ENCODE results near the gene GPC6.
A peak's percentile ranks its signal among the peaks of the same experiment; 100 is the strongest.

Gene GPC6

GRCh38 chr13:93875547-93875946 lies 648.9 kb downstream of the GPC6 start:
- no peak for DNase-seq

DNA sequence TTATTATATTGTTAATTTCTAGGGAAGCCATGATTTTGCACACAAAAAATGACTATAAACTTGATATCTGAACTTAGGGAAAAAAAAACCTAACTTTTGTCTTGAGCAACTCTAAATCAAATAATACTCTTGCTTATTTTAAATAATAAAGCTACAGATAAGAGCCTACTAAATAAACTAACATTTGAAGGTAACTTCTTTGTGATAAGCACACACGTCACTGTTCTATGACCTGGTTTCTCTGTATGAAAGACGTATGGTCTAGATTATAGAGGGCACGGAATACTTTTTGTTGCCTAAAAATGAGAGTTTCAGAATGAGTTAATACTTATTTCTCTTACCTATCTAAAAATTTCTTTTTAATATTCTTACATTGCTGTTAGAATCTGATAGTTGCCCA lies 649.6 kb downstream of the GPC6 start:
- no peak for DNase-seq

GRCh38 chr13:93878675-93879074 lies 652.1 kb downstream of the GPC6 start:
- DNase-seq, result no peak

GRCh38 chr13:93881411-93881810 lies 654.8 kb downstream of the GPC6 start:
- no peak for DNase-seq

DNA sequence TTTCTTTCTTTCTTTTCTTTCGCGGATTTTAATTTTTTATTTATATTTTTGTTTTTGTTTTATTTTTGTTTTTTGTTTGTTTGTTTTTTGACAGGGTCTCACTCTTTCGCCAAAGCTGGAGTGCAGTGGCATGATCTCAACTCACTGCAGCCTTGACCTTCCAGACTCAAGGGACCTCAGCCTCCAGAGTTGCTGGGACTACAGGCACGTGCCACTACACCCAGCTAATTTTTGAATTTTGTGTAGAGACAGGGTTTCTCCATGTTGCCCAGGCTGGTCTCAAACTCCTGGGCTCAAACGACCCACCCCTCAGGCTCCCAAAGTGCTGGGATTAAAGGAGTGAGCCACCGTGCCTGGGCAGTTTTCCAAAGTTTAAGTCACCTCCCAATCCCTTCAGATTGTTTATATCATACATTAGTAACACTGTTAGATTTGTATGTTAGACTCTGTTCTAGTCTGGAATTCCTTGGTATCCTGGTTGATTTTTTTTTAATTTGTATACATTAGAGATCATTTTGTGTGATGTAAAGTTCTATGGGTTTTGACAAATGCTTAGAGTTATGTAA lies 655.6 kb downstream of the GPC6 start:
- DNase-seq, result no peak

DNA sequence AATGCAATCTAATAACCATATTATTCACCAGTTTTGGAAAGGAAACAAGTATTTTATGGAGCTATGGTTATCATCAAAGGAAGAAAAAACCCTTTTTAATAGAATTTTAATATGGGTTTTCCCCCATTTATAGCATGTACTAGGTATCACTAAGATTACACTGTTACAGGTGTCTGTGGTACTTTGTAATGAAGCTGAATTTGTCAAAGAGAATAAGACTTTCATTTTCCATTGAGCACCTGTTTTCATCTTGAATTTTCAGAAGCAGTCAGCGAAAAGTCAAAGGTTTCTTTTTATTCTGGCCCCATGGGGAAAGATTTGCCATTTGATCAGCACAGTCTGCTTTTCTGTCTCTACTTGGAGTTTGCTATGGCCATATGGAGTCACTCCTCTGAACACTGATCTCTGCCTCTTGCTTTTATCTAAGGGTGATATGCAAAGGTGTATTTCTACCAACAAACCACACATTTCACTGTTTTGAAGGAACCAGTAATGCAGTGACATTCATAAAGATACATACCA lies 662.9 kb downstream of the GPC6 start:
- DNase-seq, result no peak

DNA sequence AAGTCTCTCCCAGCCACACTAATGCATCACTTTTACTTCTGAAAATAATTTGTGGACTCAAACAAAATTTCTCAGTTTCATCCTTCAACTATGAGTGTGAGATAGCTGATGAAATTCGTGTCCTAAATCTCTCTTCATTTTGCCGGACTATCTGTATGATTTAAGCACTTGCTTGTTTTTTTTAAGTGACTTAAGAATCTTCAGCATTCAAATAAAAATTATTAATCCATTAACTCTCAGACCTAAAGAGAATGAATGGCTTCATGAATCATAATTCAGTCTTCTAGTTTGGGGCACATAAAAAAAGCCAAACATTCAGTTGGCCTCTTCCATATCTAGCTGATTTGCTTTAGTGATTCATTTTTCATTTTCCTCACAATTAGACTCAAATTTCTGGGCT lies 673.4 kb downstream of the GPC6 start:
- DNase-seq, result no peak

DNA sequence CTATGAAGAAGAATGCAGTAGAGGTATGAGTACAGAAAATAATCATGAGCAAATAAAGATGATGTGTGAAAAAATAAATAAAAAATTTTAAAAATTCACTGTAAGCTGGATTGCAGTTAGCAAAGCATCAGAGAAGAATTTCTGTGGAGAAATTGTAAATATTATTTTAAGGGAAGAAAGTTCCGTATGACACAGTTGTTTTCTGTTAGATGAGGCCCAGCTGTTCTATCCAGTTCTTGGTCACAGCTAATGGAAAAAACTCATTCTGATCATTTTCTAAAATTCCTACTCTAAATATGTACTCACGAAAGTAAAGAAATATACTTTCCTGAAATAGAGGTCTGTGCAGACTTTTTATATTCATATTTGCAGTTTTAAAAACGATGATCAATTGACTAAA lies 674.1 kb downstream of the GPC6 start:
- no peak for DNase-seq

- DNase-seq, result no peak
Observed at GRCh38 chr13:93903909-93904308, 677.3 kb downstream of the GPC6 start.

- no peak for DNase-seq
Observed at GRCh38 chr13:93915269-93915809, 688.7 kb downstream of the GPC6 start.

DNA sequence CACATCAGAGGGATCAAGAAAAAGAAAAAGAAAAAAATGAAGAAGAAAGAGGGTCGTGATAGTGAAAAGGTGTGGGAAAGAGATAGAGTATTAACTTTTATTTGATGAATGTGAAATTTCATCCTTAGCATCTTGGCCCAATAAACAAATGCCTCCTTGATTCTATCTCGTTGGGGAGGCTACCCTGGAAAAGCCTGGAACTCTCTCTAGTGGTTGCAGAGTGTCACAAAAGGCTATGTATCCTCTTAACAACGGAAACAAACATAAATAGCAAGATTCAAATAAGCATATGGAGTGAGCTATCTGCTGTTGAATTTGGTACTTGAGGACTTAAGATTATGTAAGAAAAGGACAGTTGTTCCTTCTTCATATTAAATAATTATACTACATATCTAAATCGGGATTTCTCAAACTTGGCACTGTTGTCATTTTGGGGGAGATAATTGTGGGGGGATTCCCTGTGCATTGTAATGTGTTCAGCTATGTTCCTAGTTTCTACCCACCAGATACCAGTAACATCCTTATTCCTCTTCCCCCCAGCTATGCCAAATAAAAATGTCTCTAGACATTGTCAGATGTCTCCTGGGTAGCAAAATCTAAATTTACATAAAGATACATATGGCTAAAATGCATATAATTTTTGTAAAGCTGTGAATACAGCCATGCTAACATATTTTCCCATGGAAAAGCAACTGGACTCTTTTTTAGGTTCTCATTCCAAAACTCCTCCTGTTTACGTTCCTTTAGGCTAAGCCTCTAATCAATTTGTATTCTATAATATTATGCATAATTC lies 695.7 kb downstream of the GPC6 start:
- no peak for DNase-seq

GRCh38 chr13:93925990-93926389 lies 699.4 kb downstream of the GPC6 start:
- no peak for DNase-seq

GRCh38 chr13:93926425-93926824 lies 699.8 kb downstream of the GPC6 start:
- DNase-seq, result no peak

- no peak for DNase-seq
Observed at GRCh38 chr13:93927431-93927830, 700.8 kb downstream of the GPC6 start.

DNA sequence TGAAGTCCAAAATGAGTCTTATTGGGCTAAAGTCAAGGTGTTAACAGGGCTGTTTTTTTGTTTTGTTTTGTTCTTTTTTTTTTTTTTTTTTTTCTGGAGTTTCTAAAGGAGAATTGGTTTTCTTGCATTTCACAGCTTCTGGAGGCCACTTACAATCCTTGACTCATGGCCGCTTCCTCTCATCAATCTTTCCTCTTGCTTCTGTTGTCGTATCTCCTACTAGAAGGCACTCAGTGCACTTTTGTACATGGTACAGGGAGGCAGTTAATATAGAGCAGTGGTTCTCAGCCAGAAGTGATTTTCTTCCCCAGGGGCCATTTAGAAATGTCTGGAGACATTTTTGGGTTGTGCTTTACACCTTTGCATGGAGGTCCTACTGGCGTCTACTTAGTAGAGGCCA lies 706.3 kb downstream of the GPC6 start:
- DNase-seq, result no peak

GRCh38 chr13:93936901-93937300 lies 710.3 kb downstream of the GPC6 start:
- no peak for DNase-seq

DNA sequence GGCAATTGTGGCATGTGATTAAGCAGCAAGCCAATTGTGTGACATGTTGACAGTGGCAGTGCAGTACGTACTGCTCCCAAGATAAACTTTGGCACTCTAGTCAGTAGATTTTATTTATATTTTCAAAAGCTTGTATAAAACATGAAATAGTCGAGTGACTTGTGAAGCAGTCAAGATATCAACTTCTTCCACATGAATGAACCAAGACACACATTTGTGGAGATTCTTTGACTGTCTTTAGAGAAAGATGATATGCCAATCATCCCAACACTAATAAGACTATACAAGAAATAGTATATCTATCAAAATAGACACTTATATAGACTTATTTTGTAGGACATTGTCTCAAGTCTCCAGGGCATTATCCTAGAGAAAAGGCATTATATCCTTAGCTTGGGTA lies 714.8 kb downstream of the GPC6 start:
- DNase-seq, result no peak

GRCh38 chr13:93942016-93942415 lies 715.4 kb downstream of the GPC6 start:
- DNase-seq, result no peak

- DNase-seq, result no peak
Observed at GRCh38 chr13:93945621-93946020, 719.0 kb downstream of the GPC6 start.

GRCh38 chr13:93946994-93947393 lies 720.4 kb downstream of the GPC6 start:
- DNase-seq, result no peak

GRCh38 chr13:93947651-93948050 lies 721.0 kb downstream of the GPC6 start:
- no peak for DNase-seq

GRCh38 chr13:93948162-93948922 lies 721.7 kb downstream of the GPC6 start:
- DNase-seq, result peak; percentile 53

- DNase-seq, result no peak
Observed at GRCh38 chr13:93951108-93951507, 724.5 kb downstream of the GPC6 start.

- DNase-seq, result no peak
Observed at GRCh38 chr13:93951951-93952350, 725.3 kb downstream of the GPC6 start.
